Right ventricle myocardium superior (tissue), 1 donor: Measurements from ENCODE around the gene SETBP1. TPM values are rescaled to one million over a fixed set of nuclear protein-coding genes. Genes with fewer than 3 reads are reported as not detected.

ENCODE experiments used
- ATAC-seq: fragments of 200-7000 bp; cut with Tn5 transposase; one replicate; pipeline ENCODE4 v1.9.1; 2020; ENCODE audit warnings: mild to moderate bottlenecking; ENCODE audit not compliant: poor library complexity
- DNase-seq: peaks from one replicate; pipeline ENCODE4 v3.0.0-alpha.2; 2020
- intact Hi-C: fragments of 100-400 bp; cut with DNase I; formaldehyde crosslinking; loops from one replicate; pipeline ENCODE4 v1.11.2; 2022
- total RNA-seq: library from RNA; stranded (reverse); fragmentation: NEBNext Ultra II Directional; extraction: Animal tissue kit (Norgen Biotek cat#: 25700); gene quantifications from one replicate; pipeline ENCODE4 v1.2.1, GENCODE V29; 2021
- donor health status: DM: no; HTN: yes; CAD: no; lungs with severe emphysema.

Gene SETBP1
- total RNA-seq, 1 donor from 2014 or later, result 6.3 TPM

DNA sequence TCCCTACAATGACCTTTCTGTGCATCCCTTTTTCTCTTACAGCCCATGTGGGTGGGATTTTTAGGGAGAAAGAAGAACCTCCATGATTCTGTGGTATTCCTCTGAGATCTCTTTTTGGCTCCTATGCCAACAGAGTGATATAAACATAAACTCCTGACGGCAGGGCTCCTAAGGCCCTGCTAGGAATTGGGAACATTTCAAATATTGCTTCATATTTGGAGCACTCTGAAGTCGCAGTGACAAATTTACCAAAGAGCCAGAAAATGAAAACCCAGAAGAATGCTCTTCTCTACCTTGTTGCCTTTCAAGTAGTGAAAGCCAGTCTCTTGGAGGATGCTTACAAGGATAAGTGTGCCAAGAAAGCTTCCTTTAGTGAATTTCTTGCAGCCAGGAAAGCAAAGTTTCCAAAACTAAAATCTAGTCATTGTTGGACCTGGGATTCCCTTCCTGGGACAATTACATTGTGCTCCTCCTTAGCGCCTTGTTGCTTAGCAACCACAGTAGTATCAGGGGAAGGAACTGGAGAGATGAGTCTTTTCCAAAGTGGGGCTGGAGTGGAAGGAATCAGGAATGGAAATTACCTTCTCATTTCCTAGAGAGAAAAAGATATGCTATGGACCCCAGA is 7.3 kb upstream of the SETBP1 start:
- peak; percentile 20 for ATAC-seq
- intact Hi-C loops, result no loop called here

GRCh38 chr18:44677933-44678332 is 2.8 kb upstream of the SETBP1 start:
- intact Hi-C loops, result no loop called here
- ATAC-seq, result no peak

More for the DNA sequence above, 7.3 kb upstream of the SETBP1 start:
- no peak for DNase-seq

GRCh38 chr18:44678725-44679055 is 2.0 kb upstream of the SETBP1 start:
- intact Hi-C loops, result no loop called here
- DNase-seq (no peak), ATAC-seq (no peak)

More at GRCh38 chr18:44677933-44678332, 2.8 kb upstream of the SETBP1 start:
- no peak for DNase-seq

DNA sequence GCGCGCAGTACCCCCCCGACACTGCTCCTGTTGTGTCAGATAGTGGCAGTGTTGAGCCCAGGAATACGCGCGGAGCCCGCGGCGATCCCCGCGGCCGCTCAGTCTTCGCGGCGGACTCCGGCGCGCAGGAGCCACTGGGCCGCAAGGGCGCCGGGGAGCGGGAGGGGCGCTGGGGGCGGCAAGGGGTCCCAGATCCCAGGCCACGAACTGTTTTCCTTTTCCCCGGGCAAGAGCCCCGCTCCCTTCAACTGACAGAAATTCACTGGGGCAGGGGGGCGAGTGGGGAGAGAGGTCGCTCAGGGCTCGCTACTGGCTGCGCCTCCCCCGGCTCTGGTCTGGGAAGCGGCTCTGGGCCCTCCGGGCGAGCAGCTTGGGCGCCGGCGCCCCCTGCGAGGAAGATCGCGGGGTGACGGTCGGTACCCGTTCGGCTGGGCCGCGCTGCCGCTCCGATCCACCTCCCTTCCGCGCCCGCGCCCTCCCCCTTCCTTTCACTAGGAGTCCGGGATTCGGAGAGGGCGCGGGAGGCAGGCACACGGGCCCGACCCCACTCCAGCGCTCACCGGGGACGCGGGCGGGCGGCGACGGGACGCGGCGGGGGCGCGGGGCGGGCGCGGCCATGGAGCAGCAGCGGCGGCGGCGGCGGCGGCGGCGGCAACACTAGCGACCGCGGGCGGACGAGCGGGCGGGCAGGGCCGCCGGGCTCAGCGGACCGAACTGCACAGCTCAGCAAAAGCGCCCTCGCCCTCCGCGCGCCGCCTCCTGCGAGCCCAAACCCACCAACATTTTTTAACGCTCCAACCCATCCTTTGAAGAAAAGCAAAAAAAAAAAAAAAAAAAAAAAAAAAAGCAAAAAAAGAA is 1.4 kb upstream of the SETBP1 start:
- ATAC-seq (peak; percentile 98), DNase-seq (peak; percentile 93)
- intact Hi-C loops, result no loop called here

GRCh38 chr18:44679914-44680272 is 795 bp upstream of the SETBP1 start:
- intact Hi-C loops, result loop anchor here (5.0 to 10.0 kb wide), 2 partner anchors 215 to 532 kb away; no protein-coding TSS in a partner anchor
- ATAC-seq, result no peak
- peak; percentile 76 for DNase-seq

GRCh38 chr18:44681076-44681970 is 635 bp downstream of the SETBP1 start:
- ATAC-seq (no peak), DNase-seq (no peak)
- intact Hi-C loops, result loop anchor here (5.0 to 10.0 kb wide), 2 partner anchors 213 to 531 kb away; no protein-coding TSS in a partner anchor

DNA sequence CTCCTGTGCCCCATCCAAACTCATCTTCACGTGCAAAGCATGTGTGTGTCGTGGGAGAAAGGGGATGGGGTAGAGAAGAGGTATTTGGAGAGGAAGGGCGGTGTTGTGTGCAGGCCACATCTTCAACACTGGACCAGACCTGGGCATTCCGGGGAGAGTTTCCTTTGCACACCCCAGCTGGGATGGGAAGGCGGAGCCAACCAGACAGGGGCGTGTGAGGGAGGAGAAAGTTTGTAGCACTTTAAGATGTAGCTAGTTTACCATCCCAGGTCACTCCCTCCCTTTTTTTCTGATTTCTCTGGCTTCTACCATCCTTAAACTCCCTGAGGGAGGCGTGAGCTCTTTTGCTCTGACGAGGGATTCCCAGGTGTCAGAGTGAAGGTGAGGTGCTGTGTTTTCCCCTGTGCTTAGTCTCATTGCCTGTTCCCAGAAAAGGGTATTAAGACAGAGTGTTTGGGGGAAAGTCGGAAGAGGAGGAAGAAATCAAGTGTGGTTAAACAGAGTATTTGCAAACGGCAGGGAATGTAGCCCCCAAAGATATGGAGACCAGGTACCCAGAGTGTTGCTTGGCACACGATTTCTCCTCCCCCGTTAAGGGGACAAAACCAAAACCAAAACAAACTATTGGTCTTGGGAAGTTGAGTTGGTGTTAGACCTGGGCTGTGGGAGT is 1.6 kb downstream of the SETBP1 start:
- DNase-seq (no peak), ATAC-seq (no peak)
- intact Hi-C loops, result loop anchor here (5.0 to 10.0 kb wide), 2 partner anchors 212 to 530 kb away; no protein-coding TSS in a partner anchor

DNA sequence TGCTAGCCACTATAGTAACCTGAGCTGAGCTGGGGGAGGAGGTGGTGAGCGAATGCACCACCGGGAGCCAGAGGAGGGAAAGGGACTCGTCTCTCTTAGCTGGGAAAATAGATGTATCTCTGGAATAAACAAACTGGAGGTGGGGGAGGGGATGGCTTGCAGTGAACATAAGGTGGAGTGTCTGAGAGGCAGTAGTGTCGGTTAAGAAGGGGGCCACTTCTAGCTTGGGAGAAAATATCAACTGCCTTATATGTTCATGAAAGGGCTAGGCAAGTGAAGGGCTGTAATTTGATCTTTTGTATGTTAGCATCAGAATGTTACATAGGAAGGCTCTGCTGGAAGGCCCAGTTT is 2.2 kb downstream of the SETBP1 start:
- ATAC-seq (no peak), DNase-seq (no peak)
- intact Hi-C loops, result loop anchor here (5.0 to 10.0 kb wide), 2 partner anchors 212 to 529 kb away; no protein-coding TSS in a partner anchor

DNA sequence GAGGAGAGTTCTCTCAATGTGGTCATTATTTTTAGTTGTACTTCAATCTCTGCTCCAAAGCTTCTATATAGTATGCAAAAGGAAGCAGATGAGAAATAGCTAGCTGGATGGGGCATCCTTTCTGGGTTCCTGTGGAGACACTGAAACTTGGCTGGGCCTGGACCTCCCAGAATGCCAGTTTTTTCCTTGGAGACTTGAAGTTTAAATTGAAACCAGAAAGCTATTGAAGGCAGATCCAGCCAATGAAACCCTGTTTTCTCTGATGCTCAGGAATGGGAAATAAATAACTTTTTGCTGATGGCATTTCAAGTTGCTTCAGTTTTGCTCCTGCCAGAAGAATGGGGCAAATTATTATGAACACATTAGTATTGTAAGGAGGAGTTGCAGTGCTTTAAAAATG is 2.9 kb downstream of the SETBP1 start:
- intact Hi-C loops, result loop anchor here (5.0 to 10.0 kb wide), 2 partner anchors 211 to 529 kb away; no protein-coding TSS in a partner anchor
- DNase-seq (no peak), ATAC-seq (no peak)

DNA sequence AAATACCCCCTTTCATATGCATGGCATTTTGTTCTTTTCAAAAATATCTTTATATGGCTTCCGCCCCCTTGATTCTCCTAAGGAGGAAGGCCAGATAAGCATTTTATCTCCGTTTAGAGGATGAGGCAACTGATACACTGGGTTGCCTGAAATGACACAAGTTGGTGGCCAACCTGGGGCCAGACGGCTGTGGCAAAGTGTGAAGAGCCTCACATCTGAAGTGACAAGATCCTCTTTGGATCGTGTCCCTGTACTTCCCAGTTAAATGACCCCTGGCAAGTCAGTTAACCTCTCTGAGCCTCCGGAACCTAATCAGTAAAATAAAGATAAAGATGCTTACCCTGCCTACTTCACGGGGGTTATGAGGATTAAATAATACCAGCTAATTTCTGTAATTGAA is 4.6 kb downstream of the SETBP1 start:
- DNase-seq (no peak), ATAC-seq (no peak)
- intact Hi-C loops, result loop anchor here (10.0 kb wide), 1 partner anchor 210 kb away; no protein-coding TSS in a partner anchor

GRCh38 chr18:44686156-44686555 is 5.5 kb downstream of the SETBP1 start:
- DNase-seq, result no peak
- ATAC-seq, result no peak
- intact Hi-C loops, result loop anchor here (10.0 kb wide), 1 partner anchor 209 kb away; no protein-coding TSS in a partner anchor

GRCh38 chr18:44687421-44687820 is 6.7 kb downstream of the SETBP1 start:
- ATAC-seq, result no peak

DNA sequence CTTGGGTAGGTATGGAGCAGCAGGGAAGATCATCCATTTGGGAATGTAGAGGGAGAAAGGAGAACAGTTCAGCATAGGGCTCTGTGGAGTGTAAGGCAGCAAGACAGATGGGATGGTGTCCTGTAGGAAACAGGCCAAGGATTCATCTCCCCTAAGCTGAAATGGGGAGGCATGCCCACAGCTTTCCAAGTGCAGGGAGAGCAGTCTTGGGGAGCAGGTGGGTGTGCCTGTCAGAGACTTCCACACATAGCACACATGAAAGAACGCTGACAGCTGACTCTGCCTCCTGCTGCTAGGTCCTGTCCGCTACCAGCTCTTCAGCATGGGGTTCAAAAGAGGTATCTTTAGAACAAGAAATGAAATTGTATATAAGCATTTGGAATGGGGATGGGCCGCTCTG is 9.0 kb downstream of the SETBP1 start:
- intact Hi-C loops, result loop anchor here (10.0 kb wide), 1 partner anchor 205 kb away; no protein-coding TSS in a partner anchor
- no peak for DNase-seq
- no peak for ATAC-seq

More at GRCh38 chr18:44687421-44687820, 6.7 kb downstream of the SETBP1 start:
- intact Hi-C loops, result loop anchor here (10.0 kb wide), 1 partner anchor 207 kb away; no protein-coding TSS in a partner anchor
- no peak for DNase-seq

DNA sequence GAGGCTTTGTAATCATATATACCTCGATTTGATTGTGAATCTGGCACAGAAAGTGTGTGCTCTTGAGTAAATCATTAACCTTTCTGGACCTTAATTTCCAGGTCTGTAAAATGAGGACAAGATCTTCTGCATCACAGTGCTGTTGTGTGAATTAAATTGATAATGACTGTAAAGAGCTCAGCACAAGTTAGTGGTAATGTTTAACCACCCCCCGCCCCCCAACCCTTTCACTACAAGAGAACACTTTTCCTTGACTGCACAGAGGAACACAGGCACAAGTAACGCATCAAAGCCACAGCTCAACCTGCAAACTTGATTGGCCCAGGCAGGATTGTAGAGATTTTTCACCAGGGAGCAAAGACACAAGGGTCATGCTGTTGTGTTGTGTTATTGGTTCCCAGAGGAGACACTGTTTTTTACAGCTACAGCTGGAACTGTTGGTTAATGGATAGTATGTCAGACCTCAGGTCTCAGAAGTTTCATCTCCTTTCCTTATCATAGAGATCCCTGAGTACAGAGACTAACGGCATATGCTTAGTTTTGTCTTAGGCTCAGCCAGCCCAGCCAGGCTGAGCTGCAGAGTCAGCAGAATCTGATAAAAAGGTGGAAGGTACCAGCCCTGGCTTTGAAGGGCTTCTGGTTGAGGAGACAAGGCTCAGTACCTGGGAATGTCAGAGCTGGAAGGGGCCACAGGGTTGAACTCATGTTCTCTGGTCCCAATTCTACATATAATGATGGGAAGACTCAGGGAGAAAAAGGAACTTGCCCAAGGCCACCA is 10.6 kb downstream of the SETBP1 start:
- intact Hi-C loops, result no loop called here
- DNase-seq (no peak), ATAC-seq (no peak)

- no peak for ATAC-seq
These were observed 12.5 kb downstream of the SETBP1 start for GRCh38 chr18:44693030-44693784.

DNA sequence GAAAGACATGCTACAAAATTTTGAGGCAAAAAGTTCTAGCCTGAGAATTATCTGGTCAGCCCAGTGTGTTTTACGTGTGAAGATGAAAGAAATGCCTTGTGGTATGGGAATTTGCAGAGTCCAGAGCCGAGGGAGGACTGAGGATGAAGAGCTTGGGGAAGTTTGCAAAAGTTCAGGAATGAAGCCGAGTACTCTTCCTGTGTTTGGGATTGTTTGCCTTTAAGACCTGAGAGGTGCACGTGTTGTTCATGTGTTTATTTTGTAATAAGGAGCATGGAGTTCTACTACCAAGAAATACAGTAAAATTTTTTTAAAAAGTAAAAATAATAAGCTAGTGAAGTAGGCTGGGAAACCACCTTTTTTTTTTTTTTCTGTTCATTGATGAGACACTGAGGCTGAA is 14.8 kb downstream of the SETBP1 start:
- ATAC-seq (no peak), DNase-seq (no peak)
- intact Hi-C loops, result no loop called here

More at GRCh38 chr18:44693030-44693784, 12.5 kb downstream of the SETBP1 start:
- intact Hi-C loops, result no loop called here
- no peak for DNase-seq

DNA sequence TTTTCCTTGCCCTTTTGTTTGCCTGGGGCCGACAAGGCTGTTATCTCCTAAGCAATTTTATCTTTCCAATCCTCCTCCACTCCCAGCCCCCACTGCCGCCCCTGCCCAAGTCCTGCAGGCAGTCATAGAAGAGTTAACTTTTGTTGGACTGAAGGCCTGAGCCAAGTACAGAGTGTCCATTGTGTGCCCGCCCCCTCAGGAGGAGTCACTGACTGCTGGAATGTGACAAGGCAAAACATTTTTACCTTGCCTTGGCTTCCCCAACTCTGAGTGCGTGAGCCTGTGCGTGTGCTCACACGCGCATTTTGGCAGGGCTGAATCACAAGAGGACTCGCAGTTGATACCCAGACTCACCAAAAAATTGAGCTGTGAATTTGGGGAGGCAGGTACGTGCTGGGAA is 16.2 kb downstream of the SETBP1 start:
- DNase-seq (no peak), ATAC-seq (peak; percentile 84)
- intact Hi-C loops, result no loop called here
